ENCODE measurements around the gene DCANP1. TPM values are rescaled to one million over a fixed set of nuclear protein-coding genes. Genes with fewer than 3 reads are reported as not detected.

The DCANP1 gene
- total RNA-seq, 1 experiment from 2014 or later = not detected

GRCh38 chr5:135457424-135458071, 10.4 kb upstream of the DCANP1 start:
- Mint-ChIP-seq H3K27me3 (ENCODE audit: low read depth) (peaks cover 51% of the 10 kb centered on the region), H3K36me3 (no peaks in the 10 kb centered on the region), H3K4me1 (peaks cover 3% of the 10 kb centered on the region; the same call in 1 of the 2 replicates), H3K4me3 (no peak overlapping the region), H3K9me3 (no peaks in the 10 kb centered on the region), H3K27ac (no peak overlapping the region)
- peak; percentile 81 for ATAC-seq
- CTCF ChIA-PET = interaction anchor here (0.6 to 11.9 kb wide), 44 partner anchors 9 to 453 kb away, joined by 3 to 524 read pairs (median 4); partner anchors contain the start of genes CXCL14, DCANP1 and SLC25A48
- peak; percentile 88 for TF ChIP-seq ZNF263 (CRISPR knock-in tag; IDR thresholded peaks at IDR 0.05; ENCODE audit: low read depth)
- peak; percentile 73 for TF ChIP-seq CTCF (IDR thresholded peaks at IDR 0.05)
- peak; percentile 58; the same call in 1 of the 2 replicates for TF ChIP-seq ZNF121 (CRISPR knock-in tag; IDR thresholded peaks at IDR 0.05)
- TF ChIP-seq HMGXB4 (CRISPR knock-in tag; IDR thresholded peaks at IDR 0.05) = 0 out of 2 replicates have a peak, but pooled peaks have one; percentile 36
- TF ChIP-seq MYBL2 (CRISPR knock-in tag; IDR thresholded peaks at IDR 0.05) = no peak
- peak; percentile 88 for DNase-seq (ENCODE audit: low spot score)
- POLR2A ChIA-PET = interaction anchor here (1.0 kb wide), 1 partner anchor 18 kb away, joined by 3 read pairs; no protein-coding TSS in a partner anchor

GRCh38 chr5:135456238-135457099, 9.3 kb upstream of the DCANP1 start:
- DNase-seq (ENCODE audit: low spot score) = peak; percentile 1
- ATAC-seq = no peak
- H3K36me3 Mint-ChIP-seq = no peaks in the 10 kb centered on the region
- ChIA-PET POLR2A (no interaction called here), CTCF (interaction anchor here (0.8 to 11.9 kb wide), 23 partner anchors 8 to 273 kb away, joined by 3 to 524 read pairs (median 7); partner anchors contain the start of genes CXCL14 and DCANP1)
- no peaks in the 10 kb centered on the region for H3K4me1 Mint-ChIP-seq
- no peaks in the 10 kb centered on the region for H3K9me3 Mint-ChIP-seq
- no peak overlapping the region for H3K4me3 Mint-ChIP-seq
- TF ChIP-seq HMGXB4 (CRISPR knock-in tag; IDR thresholded peaks at IDR 0.05) = no peak
- no peak for TF ChIP-seq IRF1 (CRISPR knock-in tag; IDR thresholded peaks at IDR 0.05)
- TF ChIP-seq ESRRA (CRISPR knock-in tag; IDR thresholded peaks at IDR 0.05; ENCODE audit: borderline replicate concordance) = no peak
- no peak for TF ChIP-seq TEAD4 (CRISPR knock-in tag; IDR thresholded peaks at IDR 0.05)
- TF ChIP-seq ZNF263 (CRISPR knock-in tag; IDR thresholded peaks at IDR 0.05; ENCODE audit: low read depth) = no peak
- TF ChIP-seq NFYB (CRISPR knock-in tag; conservative IDR thresholded peaks at IDR 0.05; ENCODE audit: low read depth) = no peak
- no peak for TF ChIP-seq PREB (CRISPR knock-in tag; IDR thresholded peaks at IDR 0.05; ENCODE audit: borderline replicate concordance)
- no peak for TF ChIP-seq NR1H2 (CRISPR knock-in tag; IDR thresholded peaks at IDR 0.05)
- no peak for TF ChIP-seq SOX15 (CRISPR knock-in tag; IDR thresholded peaks at IDR 0.05)
- TF ChIP-seq MLX (CRISPR knock-in tag; IDR thresholded peaks at IDR 0.05) = no peak
- TF ChIP-seq FOXJ3 (CRISPR knock-in tag; IDR thresholded peaks at IDR 0.05; ENCODE audit: borderline replicate concordance) = no peak
- no peak overlapping the region for H3K27ac Mint-ChIP-seq
- H3K27me3 Mint-ChIP-seq (ENCODE audit: low read depth) = peaks cover 51% of the 10 kb centered on the region

Measured in WTC11 (cell line).